ENCODE data around the gene REV1.
"Not testable (repeated sequence)": the region's sequence is repeated elsewhere in the genome, so short reads cannot be mapped to it uniquely, and the experiment has no call there.

The REV1 gene

GRCh38 chr2:99485824-99486223 is 4.0 kb downstream of the REV1 start:
- no peak for DNase-seq

- no peak for DNase-seq
These were observed 4.4 kb downstream of the REV1 start for GRCh38 chr2:99485411-99485810.

GRCh38 chr2:99484205-99484604 is 5.6 kb downstream of the REV1 start:
- no peak for DNase-seq

- no peak for DNase-seq
These were observed 7.9 kb downstream of the REV1 start for GRCh38 chr2:99481941-99482340.

- DNase-seq, result no peak
These were observed 8.3 kb downstream of the REV1 start for GRCh38 chr2:99481527-99481926.

- DNase-seq, result no peak
These were observed 9.4 kb downstream of the REV1 start for GRCh38 chr2:99480390-99480789.

GRCh38 chr2:99478632-99479031 is 11.2 kb downstream of the REV1 start:
- no peak for DNase-seq

- no peak for DNase-seq
These were observed 12.8 kb downstream of the REV1 start for GRCh38 chr2:99477054-99477453.

- no peak for DNase-seq
These were observed 13.2 kb downstream of the REV1 start for GRCh38 chr2:99476629-99477028.

- DNase-seq, result not testable (repeated sequence)
These were observed 14.7 kb downstream of the REV1 start for GRCh38 chr2:99475095-99475494.

- no peak for DNase-seq
These were observed 16.2 kb downstream of the REV1 start for GRCh38 chr2:99473518-99474083.

GRCh38 chr2:99472600-99472960 is 17.2 kb downstream of the REV1 start:
- no peak for DNase-seq

- no peak for DNase-seq
These were observed 17.9 kb downstream of the REV1 start for GRCh38 chr2:99471654-99472599.

GRCh38 chr2:99470957-99471356 is 18.9 kb downstream of the REV1 start:
- DNase-seq, result no peak

GRCh38 chr2:99470459-99470858 is 19.4 kb downstream of the REV1 start:
- not testable (repeated sequence) for DNase-seq

GRCh38 chr2:99469394-99469793 is 20.4 kb downstream of the REV1 start:
- no peak for DNase-seq

GRCh38 chr2:99468155-99468554 is 21.7 kb downstream of the REV1 start:
- no peak for DNase-seq

- no peak for DNase-seq
These were observed 22.4 kb downstream of the REV1 start for GRCh38 chr2:99467390-99467789.

- DNase-seq, result no peak
These were observed 27.9 kb downstream of the REV1 start for GRCh38 chr2:99461828-99462483.

GRCh38 chr2:99458529-99458928 is 31.3 kb downstream of the REV1 start:
- no peak for DNase-seq

GRCh38 chr2:99451686-99452085 is 38.1 kb downstream of the REV1 start:
- DNase-seq, result no peak

GRCh38 chr2:99451280-99451679 is 38.5 kb downstream of the REV1 start:
- peak; percentile 67 for DNase-seq

- no peak for DNase-seq
These were observed 39.6 kb downstream of the REV1 start for GRCh38 chr2:99450199-99450598.

- no peak for DNase-seq
These were observed 41.3 kb downstream of the REV1 start for GRCh38 chr2:99448556-99448955.
